ENCODE results near the gene MSX2.

The MSX2 gene

DNA sequence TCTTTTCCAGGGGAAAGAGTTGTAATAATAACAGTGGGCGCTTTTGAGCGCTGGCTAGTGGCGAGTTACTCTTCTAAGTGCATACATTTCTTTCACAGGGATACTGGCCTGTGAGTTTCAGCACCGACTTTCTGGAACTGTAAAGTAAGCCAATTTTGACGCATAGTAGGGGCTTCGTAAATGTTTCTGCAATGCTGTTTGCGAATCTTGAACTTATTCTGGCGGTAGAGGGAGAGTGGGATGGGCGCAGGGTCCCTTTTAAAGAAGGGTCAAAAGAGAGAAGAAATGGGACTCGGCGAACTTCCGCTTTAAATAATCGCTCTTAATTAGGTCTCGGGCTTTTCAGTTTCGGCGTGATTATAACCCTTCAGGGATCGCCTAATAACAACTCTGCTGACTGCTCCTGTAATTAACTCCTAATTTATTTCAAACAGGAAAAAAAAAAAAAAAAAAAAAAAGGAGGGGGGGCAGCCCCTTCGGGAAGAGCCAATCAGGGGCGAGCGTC is 351 bp upstream of the MSX2 start (continued):
- TF ChIP-seq, protein P1, sequence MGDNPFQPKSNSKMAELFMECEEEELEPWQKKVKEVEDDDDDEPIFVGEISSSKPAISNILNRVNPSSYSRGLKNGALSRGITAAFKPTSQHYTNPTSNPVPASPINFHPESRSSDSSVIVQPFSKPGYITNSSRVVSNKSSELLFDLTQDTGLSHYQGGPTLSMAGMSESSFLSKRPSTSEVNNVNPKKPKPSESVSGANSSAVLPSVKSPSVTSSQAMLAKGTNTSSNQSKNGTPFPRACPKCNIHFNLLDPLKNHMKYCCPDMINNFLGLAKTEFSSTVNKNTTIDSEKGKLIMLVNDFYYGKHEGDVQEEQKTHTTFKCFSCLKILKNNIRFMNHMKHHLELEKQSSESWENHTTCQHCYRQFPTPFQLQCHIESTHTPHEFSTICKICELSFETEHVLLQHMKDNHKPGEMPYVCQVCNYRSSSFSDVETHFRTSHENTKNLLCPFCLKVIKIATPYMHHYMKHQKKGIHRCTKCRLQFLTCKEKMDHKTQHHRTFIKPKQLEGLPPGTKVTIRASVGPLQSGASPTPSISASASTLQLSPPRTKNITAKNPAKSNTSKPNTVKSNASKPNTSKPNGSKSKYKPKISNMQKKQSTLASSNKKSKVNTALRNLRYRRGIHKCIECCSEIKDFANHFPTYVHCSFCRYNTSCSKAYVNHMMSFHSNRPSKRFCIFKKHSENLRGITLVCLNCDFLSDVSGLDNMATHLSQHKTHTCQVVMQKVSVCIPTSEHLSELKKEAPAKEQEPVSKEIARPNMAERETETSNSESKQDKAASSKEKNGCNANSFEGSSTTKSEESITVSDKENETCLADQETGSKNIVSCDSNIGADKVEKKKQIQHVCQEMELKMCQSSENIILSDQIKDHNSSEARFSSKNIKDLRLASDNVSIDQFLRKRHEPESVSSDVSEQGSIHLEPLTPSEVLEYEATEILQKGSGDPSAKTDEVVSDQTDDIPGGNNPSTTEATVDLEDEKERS (tag by site-specific recombination; IDR thresholded peaks at IDR 0.05) = no peak
- TF ChIP-seq ZNF10 (tag by site-specific recombination; IDR thresholded peaks at IDR 0.05) (no peak), ZNF132 (tag by site-specific recombination; IDR thresholded peaks at IDR 0.05; ENCODE audit: borderline replicate concordance) (no peak), YY2 (tag by site-specific recombination; IDR thresholded peaks at IDR 0.05) (no peak), ZNF423 (tag by site-specific recombination; IDR thresholded peaks at IDR 0.05) (no peak), TCF7L2 (IDR thresholded peaks at IDR 0.05; ENCODE audit: borderline replicate concordance, low read depth, low read length) (peak; percentile 63), ZNF747 (tag by site-specific recombination; IDR thresholded peaks at IDR 0.05) (no peak), SETDB1 (IDR thresholded peaks at IDR 0.05; ENCODE audit: insufficient read length, low read length) (no peak), ZEB2 (tag by site-specific recombination; IDR thresholded peaks at IDR 0.05) (no peak), ZNF341 (tag by site-specific recombination; IDR thresholded peaks at IDR 0.05; ENCODE audit: low read depth) (peak; percentile 91), ZNF140 (tag by site-specific recombination; IDR thresholded peaks at IDR 0.05) (no peak), ZBTB17 (tag by site-specific recombination; IDR thresholded peaks at IDR 0.05) (0 out of 2 replicates have a peak, but pooled peaks have one; percentile 10), OVOL3 (tag by site-specific recombination; IDR thresholded peaks at IDR 0.05) (no peak), ZNF223 (tag by site-specific recombination; IDR thresholded peaks at IDR 0.05) (no peak), ZNF785 (tag by site-specific recombination; IDR thresholded peaks at IDR 0.05) (no peak), ZSCAN16 (tag by site-specific recombination; IDR thresholded peaks at IDR 0.05) (no peak), ZNF416 (tag by site-specific recombination; IDR thresholded peaks at IDR 0.05) (no peak), OSR2 (tag by site-specific recombination; IDR thresholded peaks at IDR 0.05) (peak; percentile 33; the same call in 1 of the 2 replicates), ZNF76 (tag by site-specific recombination; IDR thresholded peaks at IDR 0.05; ENCODE audit: borderline replicate concordance, low read depth) (no peak), BCL11A (tag by site-specific recombination; IDR thresholded peaks at IDR 0.05; ENCODE audit: low read depth) (no peak)
- TF ChIP-seq, protein P2, sequence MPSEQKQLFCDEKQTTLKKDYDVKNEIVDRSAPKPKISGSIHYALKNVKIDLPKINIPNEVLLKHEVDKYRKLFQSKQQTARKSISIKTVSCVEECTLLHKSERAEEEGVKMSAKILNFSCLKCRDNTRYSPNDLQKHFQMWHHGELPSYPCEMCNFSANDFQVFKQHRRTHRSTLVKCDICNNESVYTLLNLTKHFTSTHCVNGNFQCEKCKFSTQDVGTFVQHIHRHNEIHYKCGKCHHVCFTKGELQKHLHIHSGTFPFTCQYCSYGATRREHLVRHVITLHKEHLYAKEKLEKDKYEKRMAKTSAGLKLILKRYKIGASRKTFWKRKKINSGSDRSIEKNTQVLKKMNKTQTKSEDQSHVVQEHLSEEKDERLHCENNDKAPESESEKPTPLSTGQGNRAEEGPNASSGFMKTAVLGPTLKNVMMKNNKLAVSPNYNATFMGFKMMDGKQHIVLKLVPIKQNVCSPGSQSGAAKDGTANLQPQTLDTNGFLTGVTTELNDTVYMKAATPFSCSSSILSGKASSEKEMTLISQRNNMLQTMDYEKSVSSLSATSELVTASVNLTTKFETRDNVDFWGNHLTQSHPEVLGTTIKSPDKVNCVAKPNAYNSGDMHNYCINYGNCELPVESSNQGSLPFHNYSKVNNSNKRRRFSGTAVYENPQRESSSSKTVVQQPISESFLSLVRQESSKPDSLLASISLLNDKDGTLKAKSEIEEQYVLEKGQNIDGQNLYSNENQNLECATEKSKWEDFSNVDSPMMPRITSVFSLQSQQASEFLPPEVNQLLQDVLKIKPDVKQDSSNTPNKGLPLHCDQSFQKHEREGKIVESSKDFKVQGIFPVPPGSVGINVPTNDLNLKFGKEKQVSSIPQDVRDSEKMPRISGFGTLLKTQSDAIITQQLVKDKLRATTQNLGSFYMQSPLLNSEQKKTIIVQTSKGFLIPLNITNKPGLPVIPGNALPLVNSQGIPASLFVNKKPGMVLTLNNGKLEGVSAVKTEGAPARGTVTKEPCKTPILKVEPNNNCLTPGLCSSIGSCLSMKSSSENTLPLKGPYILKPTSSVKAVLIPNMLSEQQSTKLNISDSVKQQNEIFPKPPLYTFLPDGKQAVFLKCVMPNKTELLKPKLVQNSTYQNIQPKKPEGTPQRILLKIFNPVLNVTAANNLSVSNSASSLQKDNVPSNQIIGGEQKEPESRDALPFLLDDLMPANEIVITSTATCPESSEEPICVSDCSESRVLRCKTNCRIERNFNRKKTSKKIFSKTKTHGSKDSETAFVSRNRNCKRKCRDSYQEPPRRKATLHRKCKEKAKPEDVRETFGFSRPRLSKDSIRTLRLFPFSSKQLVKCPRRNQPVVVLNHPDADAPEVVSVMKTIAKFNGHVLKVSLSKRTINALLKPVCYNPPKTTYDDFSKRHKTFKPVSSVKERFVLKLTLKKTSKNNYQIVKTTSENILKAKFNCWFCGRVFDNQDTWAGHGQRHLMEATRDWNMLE (tag by site-specific recombination; conservative IDR thresholded peaks at IDR 0.05; ENCODE audit: low read depth) = no peak
- TF ChIP-seq, protein P3, sequence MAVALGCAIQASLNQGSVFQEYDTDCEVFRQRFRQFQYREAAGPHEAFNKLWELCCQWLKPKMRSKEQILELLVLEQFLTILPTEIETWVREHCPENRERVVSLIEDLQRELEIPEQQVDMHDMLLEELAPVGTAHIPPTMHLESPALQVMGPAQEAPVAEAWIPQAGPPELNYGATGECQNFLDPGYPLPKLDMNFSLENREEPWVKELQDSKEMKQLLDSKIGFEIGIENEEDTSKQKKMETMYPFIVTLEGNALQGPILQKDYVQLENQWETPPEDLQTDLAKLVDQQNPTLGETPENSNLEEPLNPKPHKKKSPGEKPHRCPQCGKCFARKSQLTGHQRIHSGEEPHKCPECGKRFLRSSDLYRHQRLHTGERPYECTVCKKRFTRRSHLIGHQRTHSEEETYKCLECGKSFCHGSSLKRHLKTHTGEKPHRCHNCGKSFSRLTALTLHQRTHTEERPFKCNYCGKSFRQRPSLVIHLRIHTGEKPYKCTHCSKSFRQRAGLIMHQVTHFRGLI (tag by site-specific recombination; IDR thresholded peaks at IDR 0.05) = no peak
- TF ChIP-seq, protein P4, sequence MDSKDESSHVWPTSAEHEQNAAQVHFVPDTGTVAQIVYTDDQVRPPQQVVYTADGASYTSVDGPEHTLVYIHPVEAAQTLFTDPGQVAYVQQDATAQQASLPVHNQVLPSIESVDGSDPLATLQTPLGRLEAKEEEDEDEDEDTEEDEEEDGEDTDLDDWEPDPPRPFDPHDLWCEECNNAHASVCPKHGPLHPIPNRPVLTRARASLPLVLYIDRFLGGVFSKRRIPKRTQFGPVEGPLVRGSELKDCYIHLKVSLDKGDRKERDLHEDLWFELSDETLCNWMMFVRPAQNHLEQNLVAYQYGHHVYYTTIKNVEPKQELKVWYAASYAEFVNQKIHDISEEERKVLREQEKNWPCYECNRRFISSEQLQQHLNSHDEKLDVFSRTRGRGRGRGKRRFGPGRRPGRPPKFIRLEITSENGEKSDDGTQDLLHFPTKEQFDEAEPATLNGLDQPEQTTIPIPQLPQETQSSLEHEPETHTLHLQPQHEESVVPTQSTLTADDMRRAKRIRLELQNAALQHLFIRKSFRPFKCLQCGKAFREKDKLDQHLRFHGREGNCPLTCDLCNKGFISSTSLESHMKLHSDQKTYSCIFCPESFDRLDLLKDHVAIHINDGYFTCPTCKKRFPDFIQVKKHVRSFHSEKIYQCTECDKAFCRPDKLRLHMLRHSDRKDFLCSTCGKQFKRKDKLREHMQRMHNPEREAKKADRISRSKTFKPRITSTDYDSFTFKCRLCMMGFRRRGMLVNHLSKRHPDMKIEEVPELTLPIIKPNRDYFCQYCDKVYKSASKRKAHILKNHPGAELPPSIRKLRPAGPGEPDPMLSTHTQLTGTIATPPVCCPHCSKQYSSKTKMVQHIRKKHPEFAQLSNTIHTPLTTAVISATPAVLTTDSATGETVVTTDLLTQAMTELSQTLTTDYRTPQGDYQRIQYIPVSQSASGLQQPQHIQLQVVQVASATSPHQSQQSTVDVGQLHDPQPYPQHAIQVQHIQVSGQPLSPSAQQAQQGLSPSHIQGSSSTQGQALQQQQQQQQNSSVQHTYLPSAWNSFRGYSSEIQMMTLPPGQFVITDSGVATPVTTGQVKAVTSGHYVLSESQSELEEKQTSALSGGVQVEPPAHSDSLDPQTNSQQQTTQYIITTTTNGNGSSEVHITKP (tag by site-specific recombination; IDR thresholded peaks at IDR 0.05) = no peak
- TF ChIP-seq, protein P5, sequence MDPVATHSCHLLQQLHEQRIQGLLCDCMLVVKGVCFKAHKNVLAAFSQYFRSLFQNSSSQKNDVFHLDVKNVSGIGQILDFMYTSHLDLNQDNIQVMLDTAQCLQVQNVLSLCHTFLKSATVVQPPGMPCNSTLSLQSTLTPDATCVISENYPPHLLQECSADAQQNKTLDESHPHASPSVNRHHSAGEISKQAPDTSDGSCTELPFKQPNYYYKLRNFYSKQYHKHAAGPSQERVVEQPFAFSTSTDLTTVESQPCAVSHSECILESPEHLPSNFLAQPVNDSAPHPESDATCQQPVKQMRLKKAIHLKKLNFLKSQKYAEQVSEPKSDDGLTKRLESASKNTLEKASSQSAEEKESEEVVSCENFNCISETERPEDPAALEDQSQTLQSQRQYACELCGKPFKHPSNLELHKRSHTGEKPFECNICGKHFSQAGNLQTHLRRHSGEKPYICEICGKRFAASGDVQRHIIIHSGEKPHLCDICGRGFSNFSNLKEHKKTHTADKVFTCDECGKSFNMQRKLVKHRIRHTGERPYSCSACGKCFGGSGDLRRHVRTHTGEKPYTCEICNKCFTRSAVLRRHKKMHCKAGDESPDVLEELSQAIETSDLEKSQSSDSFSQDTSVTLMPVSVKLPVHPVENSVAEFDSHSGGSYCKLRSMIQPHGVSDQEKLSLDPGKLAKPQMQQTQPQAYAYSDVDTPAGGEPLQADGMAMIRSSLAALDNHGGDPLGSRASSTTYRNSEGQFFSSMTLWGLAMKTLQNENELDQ (tag by site-specific recombination; IDR thresholded peaks at IDR 0.05; ENCODE audit: low read depth) = no peak

Data from HEK293 (cell line).